Adrenal gland (tissue), 12 donors: ENCODE results near the gene CHI3L1. TPM values are rescaled to one million over a fixed set of nuclear protein-coding genes. Genes with fewer than 3 reads are reported as not detected.

Experiments
- DNase-seq, 7 donors: peaks; one replicate each; pipeline ENCODE4 v3.0.0-alpha.2; 2019 to 2020
- H3K27ac ChIP-seq, 5 donors: fragments of 200-600 bp; sonication (generic) in 4 of 5; 1 replicate in 3 of 5; 2 replicates in 2 of 5; pipeline versions ENCODE4 v1.5.1 to v1.8.0; 2016 to 2020; ENCODE audit warnings: mild to moderate bottlenecking in 1 of 5
- H3K27me3 ChIP-seq: fragments of 200-600 bp; 2 replicates; pipeline ENCODE4 v1.8.0; 2021
- H3K36me3 ChIP-seq, 2 donors: fragments of 200-600 bp; replicated peaks in 1 of 2; 1 replicate in 1 of 2; 2 replicates in 1 of 2; pipeline versions ENCODE4 v1.5.1 to v1.8.0; 2018 to 2022
- H3K4me1 ChIP-seq, 2 donors: fragments of 200-600 bp; replicated peaks in 1 of 2; 1 replicate in 1 of 2; 2 replicates in 1 of 2; pipeline versions ENCODE4 v1.5.1 to v1.8.0; 2018 to 2021
- H3K4me3 ChIP-seq, 4 donors: fragments of 200-600 bp; sonication (generic) in 3 of 4; one replicate each; pipeline ENCODE4 v1.5.1; 2016 to 2018
- H3K9me3 ChIP-seq, 3 donors: fragments of 200-600 bp; sonication (generic) in 1 of 3; replicated peaks in 1 of 3; 1 replicate in 2 of 3; 2 replicates in 1 of 3; pipeline versions ENCODE4 v1.5.1 to v1.8.0; 2016 to 2021
- CTCF ChIP-seq, 6 experiments: fragments of 450-650 bp in 4 of 6; fragments of 200-600 bp in 2 of 6; sonication (generic) in 1 of 6; IDR thresholded peaks; 1 replicate in 5 of 6; 2 replicates in 1 of 6; pipeline versions ENCODE4 v1.5.1 to v1.8.0; 2016 to 2021; ENCODE audit warnings: antibody characterized with exemption in 6 of 6, mild to moderate bottlenecking in 2 of 6, moderate library complexity in 1 of 6
- POLR2A ChIP-seq, 2 donors: fragments of 450-650 bp; IDR thresholded peaks; one replicate each; pipeline ENCODE4 v1.6.1; 2017; ENCODE audit warnings: antibody characterized with exemption in 2 of 2, mild to moderate bottlenecking in 2 of 2, moderate library complexity in 1 of 2
- WGBS, 4 donors: extraction: QIAGEN DNeasy Blood & Tissue Kit in 2 of 4; methylation state at CpG; one replicate each; pipeline versions ENCODE4 v1.1.5 to v1.1.7; 2013 to 2017; 5-methylcytosine and 5-hydroxymethylcytosine counted together
- intact Hi-C, 2 donors: fragments of 100-400 bp; cut with DNase I; formaldehyde crosslinking; loops; one replicate each; pipeline versions ENCODE4 v1.14.1 to v1.15.0; 2022 to 2023
- polyA plus RNA-seq, 3 donors: library from polyadenylated mRNA; stranded (reverse); fragments of 200-250 nt in 2 of 3; fragments of 350-450 nt in 1 of 3; fragmentation: Illumina TruSeq in 1 of 3; extraction: RNeasy Lipid Tissue Mini Kit (QIAGEN cat#74804) in 1 of 3; gene quantifications; one replicate each; pipeline ENCODE4 v1.2.3, GENCODE V29; 2013 to 2014
- total RNA-seq, 9 donors: library from RNA; depleted of rRNA in 4 of 9; stranded (reverse); fragments of >200 nt in 4 of 9; fragments of 120-200 nt in 1 of 9; fragmentation: NEBNext Ultra II Directional in 1 of 9; extraction: Animal tissue kit (Norgen Biotek cat#: 25700) in 1 of 9; gene quantifications; one replicate each; pipeline versions ENCODE4 v1.1.0 to v1.2.4, GENCODE V29; 2013 to 2023
- donor health status: healthy with polysubstance abuse.
- donor health status: Bipolar disorder and iron deficiency.
- donor health status: DM: yes; HTN: yes; CAD: no.
- donor health status: DM: no; HTN: no; CAD: no.
- donor health status: DM: no; HTN: no; CAD: no.
- donor health status: DM: yes; HTN: yes; CAD: no.

The CHI3L1 gene
- total and polyA plus RNA-seq, 12 donors: 0.11 to 19.1 (median 0.74) TPM

GRCh38 chr1:203137324-203137723 is 49.2 kb downstream of the CHI3L1 start:
- intact Hi-C loops: no loop called here
- H3K9me3 ChIP-seq: no peaks in the 10 kb centered on the region
- no peak overlapping the region for H3K27ac ChIP-seq
- no peak overlapping the region for H3K4me3 ChIP-seq
- DNase-seq: no peak
- TF ChIP-seq CTCF (IDR thresholded peaks at IDR 0.05) (no peak), POLR2A (IDR thresholded peaks at IDR 0.05) (no peak)
- no peaks in the 10 kb centered on the region for H3K27me3 ChIP-seq
- H3K4me1 ChIP-seq: no peaks in the 10 kb centered on the region
- no peaks in the 10 kb centered on the region for H3K36me3 ChIP-seq
- 78 to 86% (median 82%) methylated on average over 4 of the region's 4 CpGs for WGBS, 4 donors

GRCh38 chr1:203136409-203137042 is 50.0 kb downstream of the CHI3L1 start:
- no peak overlapping the region for H3K27ac ChIP-seq
- WGBS, 4 donors: 70 to 96% (median 88%) methylated on average over 1 of the region's 1 CpG
- no peak for DNase-seq
- TF ChIP-seq POLR2A (IDR thresholded peaks at IDR 0.05) (no peak), CTCF (IDR thresholded peaks at IDR 0.05) (no peak)
- H3K4me1 ChIP-seq: no peaks in the 10 kb centered on the region
- no peak overlapping the region for H3K4me3 ChIP-seq
- no peaks in the 10 kb centered on the region for H3K27me3 ChIP-seq
- no peaks in the 10 kb centered on the region for H3K36me3 ChIP-seq
- intact Hi-C loops: no loop called here
- H3K9me3 ChIP-seq: no peaks in the 10 kb centered on the region

- no peaks in the 10 kb centered on the region for H3K27me3 ChIP-seq
- intact Hi-C loops: no loop called here
- DNase-seq: no peak
Observed at GRCh38 chr1:203135636-203136305, 50.7 kb downstream of the CHI3L1 start.

More at GRCh38 chr1:203135636-203136305, 50.7 kb downstream of the CHI3L1 start:
- Histone ChIP-seq H3K4me3 (no peak overlapping the region), H3K9me3 (no peaks in the 10 kb centered on the region), H3K4me1 (no peaks in the 10 kb centered on the region), H3K27ac (no peak overlapping the region), H3K36me3 (no peaks in the 10 kb centered on the region)
- 54 to 59% (median 56%) methylated on average over 6 to 8 of the region's 8 CpGs for WGBS, 4 donors
- TF ChIP-seq POLR2A (IDR thresholded peaks at IDR 0.05): no peak
- no peak for TF ChIP-seq CTCF (IDR thresholded peaks at IDR 0.05)
